ENCODE results near the gene MAN1A1. TPM values are rescaled to one million over a fixed set of nuclear protein-coding genes. Genes with fewer than 3 reads are reported as not detected.

The MAN1A1 gene
- polyA plus RNA-seq, 2 of the 4 experiments (the other 2 are of a cell fraction) = 0.05 TPM; not detected in 1

GRCh38 chr6:119249319-119249718 is 100.2 kb downstream of the MAN1A1 start:
- TF ChIP-seq BHLHE40 (IDR thresholded peaks at IDR 0.05; ENCODE audit: low read depth, low read length) (no peak), MAZ (IDR thresholded peaks at IDR 0.05; ENCODE audit: borderline replicate concordance, low read depth, low read length) (no peak), EP300 (IDR thresholded peaks at IDR 0.05) (no peak), EHMT2 (IDR thresholded peaks at IDR 0.05; ENCODE audit: low read depth) (no peak), JUN (IDR thresholded peaks at IDR 0.05) (no peak), USF2 (IDR thresholded peaks at IDR 0.05) (no peak), HDAC2 (IDR thresholded peaks at IDR 0.05) (no peak), HOXB13 (CRISPR knock-in tag; IDR thresholded peaks at IDR 0.05; ENCODE audit: low read depth) (no peak), TP53 (CRISPR knock-in tag; IDR thresholded peaks at IDR 0.05) (no peak)
- no peak for ATAC-seq
- no peaks in the 10 kb centered on the region for H3K9me3 ChIP-seq
- ChIA-PET CTCF (interaction anchor here (0.6 kb wide), 1 partner anchor 121 kb away, joined by 3 read pairs; no protein-coding TSS in a partner anchor), POLR2A (no interaction called here)
- FAIRE-seq = no peak
- 37% methylated on average over 4 of the region's 4 CpGs for WGBS (ENCODE audit: missing lambda C conversion rate)
- no peak overlapping the region for H3K4me2 ChIP-seq
- H3K27ac ChIP-seq = no peak overlapping the region
- H3K4me1 ChIP-seq = no peaks in the 10 kb centered on the region
- no peak for DNase-seq (ENCODE audit: low read depth in 1 of 2, low spot score in 1 of 2)
- H3K4me3 ChIP-seq = no peak overlapping the region

- no peaks in the 10 kb centered on the region for H3K9me3 ChIP-seq
- ChIA-PET POLR2A (no interaction called here), CTCF (interaction anchor here (1.0 kb wide), 1 partner anchor 118 kb away, joined by 3 read pairs; no protein-coding TSS in a partner anchor)
- ATAC-seq = no peak
- no peak overlapping the region for H3K4me2 ChIP-seq
- TF ChIP-seq SREBF2 (IDR thresholded peaks at IDR 0.05) = no peak
- no peak for TF ChIP-seq REST (IDR thresholded peaks at IDR 0.05)
- TF ChIP-seq USF2 (IDR thresholded peaks at IDR 0.05) = no peak
- TF ChIP-seq FOXS1 (CRISPR knock-in tag; IDR thresholded peaks at IDR 0.05) = no peak
- no peak for TF ChIP-seq HOXB13 (CRISPR knock-in tag; IDR thresholded peaks at IDR 0.05; ENCODE audit: low read depth)
- no peak for TF ChIP-seq RNF2 (IDR thresholded peaks at IDR 0.05; ENCODE audit: borderline replicate concordance, low read depth)
- TF ChIP-seq BCL3 (IDR thresholded peaks at IDR 0.05) = no peak
- TF ChIP-seq ZNF302 (CRISPR knock-in tag; IDR thresholded peaks at IDR 0.05) = no peak
- no peak for TF ChIP-seq HEYL (CRISPR knock-in tag; IDR thresholded peaks at IDR 0.05)
- no peak for TF ChIP-seq CEBPB (IDR thresholded peaks at IDR 0.05)
- FAIRE-seq = no peak
- WGBS (ENCODE audit: missing lambda C conversion rate) = 14% methylated on average over 3 of the region's 3 CpGs
- no peak for DNase-seq (ENCODE audit: low read depth in 1 of 2, low spot score in 1 of 2)
- H3K4me1 ChIP-seq = no peaks in the 10 kb centered on the region
- no peak overlapping the region for H3K4me3 ChIP-seq
- no peak overlapping the region for H3K27ac ChIP-seq
Measured at GRCh38 chr6:119247504-119247903, 102.1 kb downstream of the MAN1A1 start.

- Histone ChIP-seq H3K27ac (no peak overlapping the region), H3K4me2 (no peak overlapping the region), H3K9me3 (no peaks in the 10 kb centered on the region), H3K4me1 (no peaks in the 10 kb centered on the region), H3K4me3 (no peak overlapping the region)
- ChIA-PET POLR2A (no interaction called here), CTCF (no interaction called here)
- ATAC-seq (no peak), DNase-seq (ENCODE audit: low read depth in 1 of 2, low spot score in 1 of 2) (no peak), FAIRE-seq (no peak)
- WGBS (ENCODE audit: missing lambda C conversion rate) = 7% methylated on average over 2 of the region's 2 CpGs
- TF ChIP-seq POLR2A (IDR thresholded peaks at IDR 0.05; ENCODE audit: low read length) (no peak), MAX (IDR thresholded peaks at IDR 0.05) (no peak), JUN (IDR thresholded peaks at IDR 0.05) (no peak), EHF (CRISPR knock-in tag; IDR thresholded peaks at IDR 0.05) (no peak), RARB (CRISPR knock-in tag; IDR thresholded peaks at IDR 0.05) (no peak), NR3C1 (IDR thresholded peaks at IDR 0.05) (no peak), FOXS1 (CRISPR knock-in tag; IDR thresholded peaks at IDR 0.05) (no peak), HES2 (IDR thresholded peaks at IDR 0.05) (no peak)
Measured at GRCh38 chr6:119243657-119244056, 105.9 kb downstream of the MAN1A1 start.
